WERI-Rb-1 (cell line): Measurements from ENCODE around the gene GOLPH3L.
A peak's percentile ranks its signal among the peaks of the same experiment; 100 is the strongest.
"Not testable (repeated sequence)": the region's sequence is repeated elsewhere in the genome, so short reads cannot be mapped to it uniquely, and the experiment has no call there.

ENCODE experiments used
- DNase-seq: peaks from one replicate; pipeline ENCODE4 v3.0.0-alpha.2; 2020
- H3K27ac ChIP-seq: fragments of 250-450 bp; sonication (Bioruptor Pico); 2 replicates; pipeline ENCODE4 v1.5.1; 2020; ENCODE audit warnings: mild to moderate bottlenecking, moderate library complexity
- H3K27me3 ChIP-seq: fragments of 250-450 bp; sonication (Bioruptor Pico); 2 replicates; pipeline ENCODE4 v1.5.1; 2021; ENCODE audit warnings: mild to moderate bottlenecking, low read depth, moderate library complexity; ENCODE audit not compliant: insufficient read depth, severe bottlenecking
- H3K36me3 ChIP-seq: fragments of 250-450 bp; sonication (Bioruptor Pico); 2 replicates; pipeline ENCODE4 v1.5.1; 2020; ENCODE audit warnings: mild to moderate bottlenecking, moderate library complexity
- H3K4me3 ChIP-seq: 2 replicates; pipeline ENCODE4 v1.5.1; 2011; ENCODE audit warnings: low read depth, mild to moderate bottlenecking, control low read depth, low read length
- H3K9me3 ChIP-seq: fragments of 250-450 bp; sonication (Bioruptor Pico); 2 replicates; pipeline ENCODE4 v1.5.1; 2021; ENCODE audit warnings: mild to moderate bottlenecking, moderate library complexity; ENCODE audit not compliant: severe bottlenecking
- TF ChIP-seq, protein P1 (sequence below): IDR thresholded peaks from 2 replicates; pipeline ENCODE4 v1.5.1; 2011; ENCODE audit warnings: low read depth, mild to moderate bottlenecking, control low read depth, inconsistent platforms, low read length

The GOLPH3L gene

DNA sequence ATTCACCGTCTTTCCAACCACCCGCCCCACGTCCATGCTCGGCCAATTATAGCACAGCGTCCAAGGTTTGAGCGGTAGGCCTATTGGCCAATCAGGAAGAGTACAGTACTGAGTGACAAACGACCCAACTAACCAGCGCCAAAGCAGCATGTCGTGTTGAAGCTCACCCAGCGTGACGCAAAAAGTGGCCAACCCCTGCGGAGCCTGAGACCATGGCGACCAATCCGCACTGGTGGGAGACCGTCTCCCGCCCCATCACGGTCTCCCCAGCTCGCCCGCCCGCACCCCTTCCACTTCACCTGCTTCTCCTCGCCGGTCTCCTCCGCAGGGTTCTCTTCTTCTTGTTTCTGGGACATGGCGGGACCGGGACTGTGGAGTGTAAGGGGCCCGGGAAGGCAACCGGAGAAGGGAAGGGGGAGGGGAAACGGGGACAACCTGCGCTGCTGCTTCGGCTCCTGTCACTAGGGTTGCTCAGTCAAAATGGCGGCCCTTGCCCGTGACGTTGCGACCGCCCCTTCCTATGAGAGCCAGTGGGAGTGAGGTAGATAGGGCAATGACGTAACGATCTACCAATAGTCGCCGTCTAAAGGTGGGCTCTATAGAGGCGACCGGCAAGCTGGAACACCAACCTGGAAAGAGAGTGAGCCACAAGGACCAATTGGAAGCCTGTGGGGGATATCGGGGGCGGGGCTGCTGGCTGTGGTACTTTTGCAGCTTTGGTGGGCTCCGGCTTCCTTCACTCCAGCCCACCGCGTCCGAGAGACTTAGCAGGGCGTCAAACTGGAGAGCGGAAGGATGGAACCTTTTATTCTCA lies 67.6 kb downstream of the GOLPH3L start, which contains the start of gene ENSA:
Gene ENSA (minus strand): TSS at position 498 of the 814 bp plus-strand sequence. CDS start 142 bp downstream, at position 356.
- TF ChIP-seq, protein P1, sequence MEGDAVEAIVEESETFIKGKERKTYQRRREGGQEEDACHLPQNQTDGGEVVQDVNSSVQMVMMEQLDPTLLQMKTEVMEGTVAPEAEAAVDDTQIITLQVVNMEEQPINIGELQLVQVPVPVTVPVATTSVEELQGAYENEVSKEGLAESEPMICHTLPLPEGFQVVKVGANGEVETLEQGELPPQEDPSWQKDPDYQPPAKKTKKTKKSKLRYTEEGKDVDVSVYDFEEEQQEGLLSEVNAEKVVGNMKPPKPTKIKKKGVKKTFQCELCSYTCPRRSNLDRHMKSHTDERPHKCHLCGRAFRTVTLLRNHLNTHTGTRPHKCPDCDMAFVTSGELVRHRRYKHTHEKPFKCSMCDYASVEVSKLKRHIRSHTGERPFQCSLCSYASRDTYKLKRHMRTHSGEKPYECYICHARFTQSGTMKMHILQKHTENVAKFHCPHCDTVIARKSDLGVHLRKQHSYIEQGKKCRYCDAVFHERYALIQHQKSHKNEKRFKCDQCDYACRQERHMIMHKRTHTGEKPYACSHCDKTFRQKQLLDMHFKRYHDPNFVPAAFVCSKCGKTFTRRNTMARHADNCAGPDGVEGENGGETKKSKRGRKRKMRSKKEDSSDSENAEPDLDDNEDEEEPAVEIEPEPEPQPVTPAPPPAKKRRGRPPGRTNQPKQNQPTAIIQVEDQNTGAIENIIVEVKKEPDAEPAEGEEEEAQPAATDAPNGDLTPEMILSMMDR = no peak
- DNase-seq = peak; percentile 100
- H3K27me3 ChIP-seq = no peaks in the 10 kb centered on the region
- H3K36me3 ChIP-seq = peaks cover 38% of the 10 kb centered on the region
- peak within 1 kb of the TSS; percentile 77 for H3K4me3 ChIP-seq
- H3K9me3 ChIP-seq = no peaks in the 10 kb centered on the region
- peak within 1 kb of the TSS; percentile 98 for H3K27ac ChIP-seq

DNA sequence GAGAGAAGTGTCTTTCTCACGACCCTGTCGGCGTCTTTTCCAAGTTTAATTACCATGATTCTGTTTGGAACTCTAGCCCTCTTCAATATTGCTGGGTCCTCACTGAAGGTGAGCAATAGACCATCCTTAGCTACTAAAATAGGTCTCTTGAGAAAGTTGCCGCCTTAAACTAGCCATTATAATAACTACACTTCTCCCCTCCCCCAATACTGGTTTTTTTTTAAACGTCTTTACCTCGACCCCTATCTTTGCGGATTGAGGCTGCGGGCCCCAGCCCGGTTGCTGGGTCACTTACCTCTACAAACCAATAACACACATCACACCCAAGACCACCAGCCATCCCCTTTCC lies 68.2 kb downstream of the GOLPH3L start:
- no peak for DNase-seq
- Histone ChIP-seq H3K4me3 (peak overlapping the region; percentile 77), H3K9me3 (no peaks in the 10 kb centered on the region), H3K36me3 (peaks cover 44% of the 10 kb centered on the region), H3K27ac (peak overlapping the region; percentile 98), H3K27me3 (no peaks in the 10 kb centered on the region)
- TF ChIP-seq, protein P1 = no peak

- DNase-seq = no peak
Measured at GRCh38 chr1:150627826-150628410, 69.0 kb downstream of the GOLPH3L start.

GRCh38 chr1:150626150-150626549 lies 70.8 kb downstream of the GOLPH3L start:
- no peak overlapping the region for H3K4me3 ChIP-seq
- no peak overlapping the region for H3K27ac ChIP-seq
- no peaks in the 10 kb centered on the region for H3K9me3 ChIP-seq
- peaks cover 64% of the 10 kb centered on the region for H3K36me3 ChIP-seq
- no peaks in the 10 kb centered on the region for H3K27me3 ChIP-seq
- DNase-seq = no peak
- TF ChIP-seq, protein P1 = no peak

More at GRCh38 chr1:150627826-150628410, 69.0 kb downstream of the GOLPH3L start:
- Histone ChIP-seq H3K27me3 (no peaks in the 10 kb centered on the region), H3K27ac (no peak overlapping the region; the same call in 1 of the 2 replicates), H3K9me3 (no peaks in the 10 kb centered on the region), H3K4me3 (peak overlapping the region; percentile 77), H3K36me3 (peaks cover 50% of the 10 kb centered on the region)
- TF ChIP-seq, protein P1 = no peak

- not testable (repeated sequence) for DNase-seq, H3K4me3 ChIP-seq, H3K27me3 ChIP-seq, H3K27ac ChIP-seq, H3K9me3 ChIP-seq
- H3K36me3 ChIP-seq = peaks cover 80% of the 10 kb centered on the region
Measured at GRCh38 chr1:150624546-150624945, 72.4 kb downstream of the GOLPH3L start.

GRCh38 chr1:150624134-150624533 lies 72.8 kb downstream of the GOLPH3L start:
- H3K36me3 ChIP-seq = peaks cover 82% of the 10 kb centered on the region
- not testable (repeated sequence) for H3K27me3 ChIP-seq, DNase-seq, H3K4me3 ChIP-seq, H3K9me3 ChIP-seq, H3K27ac ChIP-seq
